HFFc6 (cell line): Measurements from ENCODE around the gene DRGX. TPM values are rescaled to one million over a fixed set of nuclear protein-coding genes. Genes with fewer than 3 reads are reported as not detected.

Source experiments
- DNase-seq: peaks from one replicate; pipeline ENCODE4 v3.0.0-alpha.2; 2018
- H3K27ac Mint-ChIP-seq: 2 replicates; pipeline ENCODE4 v1.8.0; 2020; ENCODE audit warnings: mild to moderate bottlenecking, mixed read lengths
- H3K27me3 Mint-ChIP-seq: 2 replicates; pipeline ENCODE4 v1.8.0; 2021; ENCODE audit warnings: mild to moderate bottlenecking, moderate library complexity, mixed read lengths; ENCODE audit not compliant: insufficient read depth
- H3K36me3 Mint-ChIP-seq: 2 replicates; pipeline ENCODE4 v1.8.0; 2021; ENCODE audit warnings: low read depth, mixed read lengths
- H3K4me1 Mint-ChIP-seq: 2 replicates; pipeline ENCODE4 v1.8.0; 2020; ENCODE audit warnings: low read depth, mixed read lengths
- H3K4me3 Mint-ChIP-seq: 2 replicates; pipeline ENCODE4 v1.8.0; 2020; ENCODE audit warnings: mild to moderate bottlenecking, moderate library complexity, mixed read lengths
- H3K9me3 Mint-ChIP-seq: 2 replicates; pipeline ENCODE4 v1.8.0; 2020; ENCODE audit warnings: mild to moderate bottlenecking, mixed read lengths
- CTCF ChIP-seq: fragments of 200-600 bp; sonication (generic); IDR thresholded peaks from 2 replicates; pipeline ENCODE4 v1.5.0; 2021; ENCODE audit warnings: antibody characterized with exemption, mild to moderate bottlenecking
- total RNA-seq, 6 experiments: library from RNA; stranded (reverse); fragmentation: NEBNext Ultra II Directional; extraction: Animal tissue kit (Norgen Biotek cat#: 25700); gene quantifications; 2 replicates in 1 of 6; 3 replicates in 5 of 6; pipeline ENCODE4 v1.2.3, GENCODE V29; 2021

Gene DRGX
- total RNA-seq, 6 experiments from 2014 or later, result 0.10 to 0.35 (median 0.14) TPM; not detected in 1

- Mint-ChIP-seq H3K27me3 (peaks cover 19% of the 10 kb centered on the region), H3K4me3 (no peak overlapping the region), H3K27ac (no peak overlapping the region), H3K9me3 (no peaks in the 10 kb centered on the region; the same call in 1 of the 2 replicates), H3K36me3 (no peaks in the 10 kb centered on the region), H3K4me1 (no peaks in the 10 kb centered on the region)
- no peak for DNase-seq
- TF ChIP-seq CTCF, result no peak
Measured at GRCh38 chr10:49347342-49347741, 48.5 kb downstream of the DRGX start.

GRCh38 chr10:49344840-49345239, 51.0 kb downstream of the DRGX start:
- H3K27me3 Mint-ChIP-seq, result peaks cover 25% of the 10 kb centered on the region
- H3K9me3 Mint-ChIP-seq, result no peaks in the 10 kb centered on the region
- no peak for TF ChIP-seq CTCF
- DNase-seq, result no peak
- H3K4me3 Mint-ChIP-seq, result no peak overlapping the region
- H3K36me3 Mint-ChIP-seq, result no peaks in the 10 kb centered on the region
- H3K4me1 Mint-ChIP-seq, result no peaks in the 10 kb centered on the region
- no peak overlapping the region for H3K27ac Mint-ChIP-seq

GRCh38 chr10:49338604-49339003, 57.3 kb downstream of the DRGX start:
- no peak for TF ChIP-seq CTCF
- no peaks in the 10 kb centered on the region for H3K36me3 Mint-ChIP-seq
- DNase-seq, result no peak
- no peak overlapping the region for H3K4me3 Mint-ChIP-seq
- H3K27ac Mint-ChIP-seq, result no peak overlapping the region
- H3K9me3 Mint-ChIP-seq, result no peaks in the 10 kb centered on the region
- peaks cover 25% of the 10 kb centered on the region for H3K27me3 Mint-ChIP-seq
- H3K4me1 Mint-ChIP-seq, result no peaks in the 10 kb centered on the region

- H3K4me1 Mint-ChIP-seq, result no peaks in the 10 kb centered on the region
- no peak overlapping the region for H3K4me3 Mint-ChIP-seq
- DNase-seq, result no peak
- H3K27ac Mint-ChIP-seq, result no peak overlapping the region
- TF ChIP-seq CTCF, result no peak
- H3K27me3 Mint-ChIP-seq, result peaks cover 16% of the 10 kb centered on the region
- H3K9me3 Mint-ChIP-seq, result no peaks in the 10 kb centered on the region
- no peaks in the 10 kb centered on the region for H3K36me3 Mint-ChIP-seq
Measured at GRCh38 chr10:49335364-49335972, 60.4 kb downstream of the DRGX start.

GRCh38 chr10:49334964-49335363, 60.9 kb downstream of the DRGX start:
- Mint-ChIP-seq H3K36me3 (no peaks in the 10 kb centered on the region), H3K27me3 (peaks cover 19% of the 10 kb centered on the region), H3K4me3 (no peak overlapping the region), H3K9me3 (no peaks in the 10 kb centered on the region), H3K27ac (no peak overlapping the region), H3K4me1 (no peaks in the 10 kb centered on the region)
- no peak for DNase-seq
- TF ChIP-seq CTCF, result no peak

- no peak for TF ChIP-seq CTCF
- H3K36me3 Mint-ChIP-seq, result no peaks in the 10 kb centered on the region
- H3K4me1 Mint-ChIP-seq, result no peaks in the 10 kb centered on the region
- no peak for DNase-seq
- H3K27me3 Mint-ChIP-seq, result peaks cover 27% of the 10 kb centered on the region
- no peak overlapping the region for H3K27ac Mint-ChIP-seq
- H3K4me3 Mint-ChIP-seq, result no peak overlapping the region
- H3K9me3 Mint-ChIP-seq, result no peaks in the 10 kb centered on the region
Measured at GRCh38 chr10:49333192-49333591, 62.7 kb downstream of the DRGX start.
